NB4 (cell line): ENCODE measurements around the gene CCL23.

Experiments used
- MAX ChIP-seq: IDR thresholded peaks from 2 replicates; pipeline ENCODE4 v1.6.1; 2011; ENCODE audit warnings: low read depth, low read length
- MYC ChIP-seq: IDR thresholded peaks from 2 replicates; pipeline ENCODE4 v1.6.1; 2011; ENCODE audit warnings: low read depth, low read length
- POLR2A ChIP-seq: IDR thresholded peaks from 2 replicates; pipeline ENCODE4 v1.6.1; 2011; ENCODE audit warnings: mild to moderate bottlenecking; ENCODE audit not compliant: insufficient read length; ENCODE audit errors: extremely low read depth
- TF ChIP-seq, protein P1 (sequence below): IDR thresholded peaks from one replicate; pipeline ENCODE4 v1.5.1; 2012; ENCODE audit warnings: low read depth, low read length

DNA sequence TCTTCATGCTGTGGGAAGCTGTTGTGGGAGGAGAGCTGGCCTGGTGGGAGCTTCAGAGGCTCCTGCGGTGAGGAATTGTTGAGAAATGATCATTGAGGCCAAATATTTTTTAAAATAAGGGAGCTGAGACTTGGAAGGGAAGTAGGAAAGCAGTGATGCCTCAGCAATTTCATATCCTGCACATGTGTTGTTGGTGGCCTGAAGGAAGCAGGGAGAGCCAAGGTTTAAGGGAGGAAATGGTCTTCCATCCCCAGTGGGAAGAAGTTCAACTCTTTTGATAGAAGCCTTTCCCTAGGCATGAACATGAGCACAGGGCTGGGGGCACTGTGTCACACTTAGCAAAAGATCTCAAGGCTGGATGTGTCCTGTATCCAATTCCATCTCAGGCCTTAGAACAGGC lies 31.1 kb downstream of the CCL23 start, which contains the start of gene CCL14:
- TF ChIP-seq, protein P1, sequence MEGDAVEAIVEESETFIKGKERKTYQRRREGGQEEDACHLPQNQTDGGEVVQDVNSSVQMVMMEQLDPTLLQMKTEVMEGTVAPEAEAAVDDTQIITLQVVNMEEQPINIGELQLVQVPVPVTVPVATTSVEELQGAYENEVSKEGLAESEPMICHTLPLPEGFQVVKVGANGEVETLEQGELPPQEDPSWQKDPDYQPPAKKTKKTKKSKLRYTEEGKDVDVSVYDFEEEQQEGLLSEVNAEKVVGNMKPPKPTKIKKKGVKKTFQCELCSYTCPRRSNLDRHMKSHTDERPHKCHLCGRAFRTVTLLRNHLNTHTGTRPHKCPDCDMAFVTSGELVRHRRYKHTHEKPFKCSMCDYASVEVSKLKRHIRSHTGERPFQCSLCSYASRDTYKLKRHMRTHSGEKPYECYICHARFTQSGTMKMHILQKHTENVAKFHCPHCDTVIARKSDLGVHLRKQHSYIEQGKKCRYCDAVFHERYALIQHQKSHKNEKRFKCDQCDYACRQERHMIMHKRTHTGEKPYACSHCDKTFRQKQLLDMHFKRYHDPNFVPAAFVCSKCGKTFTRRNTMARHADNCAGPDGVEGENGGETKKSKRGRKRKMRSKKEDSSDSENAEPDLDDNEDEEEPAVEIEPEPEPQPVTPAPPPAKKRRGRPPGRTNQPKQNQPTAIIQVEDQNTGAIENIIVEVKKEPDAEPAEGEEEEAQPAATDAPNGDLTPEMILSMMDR = no peak
- TF ChIP-seq MAX (no peak), MYC (no peak), POLR2A (no peak)
